Endometrial microvascular endothelial cells (primary cell): Measurements from ENCODE around the gene FCER1G. TPM values are rescaled to one million over a fixed set of nuclear protein-coding genes. Genes with fewer than 3 reads are reported as not detected.
"Not testable (repeated sequence)": the region's sequence is repeated elsewhere in the genome, so short reads cannot be mapped to it uniquely, and the experiment has no call there.

Experiments used
- in situ Hi-C: cut with HindIII; loops from 2 replicates; pipeline ENCODE4 v1.10.0; 2017; ENCODE audit warnings: low sequenced_read_pairs, low pct_unique_long_range_greater_than_20kb; ENCODE audit errors: inconsistent ontology term
- total RNA-seq: library from RNA; depleted of rRNA; stranded (reverse); fragments of >200 nt; gene quantifications from one replicate; pipeline ENCODE4 v1.2.3, GENCODE V29; 2015; ENCODE audit errors: inconsistent ontology term

FCER1G gene
- total RNA-seq, 1 donor from 2014 or later, result not detected

- in situ Hi-C loops, result loop anchor here (25.0 kb wide), 1 partner anchor 138 kb away; the partner anchor contains the start of gene CFAP126
These were observed 9.0 kb downstream of the FCER1G start for GRCh38 chr1:161223805-161224694.

DNA sequence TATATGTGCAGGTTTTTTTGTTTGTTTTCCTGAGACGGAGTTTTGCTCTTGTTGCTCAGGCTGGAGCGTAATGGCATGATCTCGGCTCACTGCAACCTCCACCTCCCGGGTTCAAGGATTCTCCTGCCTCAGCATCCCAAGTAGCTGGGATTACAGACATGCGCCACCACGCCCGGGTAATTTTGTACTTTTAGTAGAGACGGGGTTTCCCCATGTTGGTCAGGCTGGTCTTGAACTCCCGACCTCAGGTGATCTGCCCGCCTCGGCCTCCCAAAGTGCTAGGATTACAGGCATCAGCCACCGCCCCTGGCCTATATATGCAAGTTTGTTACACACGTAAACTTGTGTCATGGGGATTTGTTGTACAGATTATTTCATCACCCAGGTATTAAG, 9.6 kb downstream of the FCER1G start:
- in situ Hi-C loops, result loop anchor here (25.0 kb wide), 1 partner anchor 138 kb away; the partner anchor contains the start of gene CFAP126

GRCh38 chr1:161225178-161225533, 10.1 kb downstream of the FCER1G start:
- in situ Hi-C loops, result no loop called here

- in situ Hi-C loops, result no loop called here
These were observed 10.6 kb downstream of the FCER1G start, which contains the start of gene TOMM40L for GRCh38 chr1:161225534-161226319. Gene TOMM40L, plus strand, starts transcription at chr1:161226060. Its CDS starts 430 bp downstream, at chr1:161226490.

GRCh38 chr1:161226320-161226711, 11.2 kb downstream of the FCER1G start:
- in situ Hi-C loops, result no loop called here

DNA sequence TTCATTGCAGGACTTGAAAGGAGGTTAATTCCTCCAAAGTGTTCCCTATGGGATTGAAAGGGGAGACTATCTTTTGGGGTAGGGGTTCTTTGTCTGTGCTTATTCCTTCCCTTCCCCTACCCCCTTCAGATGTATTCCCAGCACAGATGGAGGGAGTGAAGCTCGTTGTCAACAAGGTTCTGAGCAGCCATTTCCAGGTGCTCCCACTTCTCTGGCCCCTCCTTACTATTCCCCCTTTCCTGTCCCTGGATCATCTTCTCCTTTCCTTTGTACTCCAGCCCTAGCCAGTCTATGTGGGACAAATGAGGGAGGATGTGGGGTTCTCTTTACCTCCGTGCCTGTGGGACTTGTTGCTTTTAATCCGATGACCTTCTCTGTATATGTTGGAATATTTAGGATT, 11.7 kb downstream of the FCER1G start:
- in situ Hi-C loops, result no loop called here

- in situ Hi-C loops, result no loop called here
These were observed 12.2 kb downstream of the FCER1G start for GRCh38 chr1:161227196-161227871.

DNA sequence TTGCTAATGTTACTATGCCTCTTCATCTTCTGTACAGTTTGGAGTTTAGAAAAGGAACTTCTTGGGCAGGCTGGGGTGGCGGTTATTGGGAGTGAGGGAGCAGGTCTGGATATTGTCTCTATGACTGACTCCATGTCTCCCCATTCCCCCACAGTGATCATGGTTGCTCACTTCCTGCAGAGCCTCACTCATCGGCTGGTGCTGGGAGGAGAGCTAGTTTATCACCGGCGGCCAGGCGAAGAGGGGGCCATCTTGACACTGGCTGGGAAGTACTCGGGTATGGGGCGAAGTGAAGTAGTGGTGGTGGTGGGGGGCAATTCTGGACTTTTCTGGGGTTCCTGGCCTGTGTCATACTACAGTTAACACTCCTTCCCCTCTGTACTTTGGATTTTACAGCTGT, 12.9 kb downstream of the FCER1G start:
- in situ Hi-C loops, result no loop called here

GRCh38 chr1:161229896-161230295, 14.8 kb downstream of the FCER1G start:
- in situ Hi-C loops, result no loop called here

DNA sequence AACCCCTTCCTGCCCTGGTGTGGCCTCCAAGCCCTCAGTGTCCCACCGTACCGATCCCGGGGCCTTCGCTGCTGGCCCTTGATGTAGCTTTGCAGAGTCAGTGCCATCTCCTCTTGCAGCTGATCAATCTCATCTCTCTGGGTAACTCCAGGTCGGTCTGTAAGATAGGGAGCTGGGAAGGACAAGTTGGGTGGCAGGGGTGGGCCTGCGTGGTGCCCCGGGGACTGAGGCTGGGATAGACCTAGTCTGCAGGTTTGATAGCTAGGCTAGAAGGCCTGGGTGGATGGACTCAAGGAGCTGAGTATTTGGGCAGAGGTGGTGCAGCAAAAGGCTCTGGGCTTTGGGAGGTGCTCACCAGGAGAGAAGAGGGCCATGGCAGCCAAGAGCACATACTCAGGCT, 15.7 kb downstream of the FCER1G start:
- in situ Hi-C loops, result no loop called here

GRCh38 chr1:161233102-161233501, 18.0 kb downstream of the FCER1G start:
- in situ Hi-C loops, result no loop called here

DNA sequence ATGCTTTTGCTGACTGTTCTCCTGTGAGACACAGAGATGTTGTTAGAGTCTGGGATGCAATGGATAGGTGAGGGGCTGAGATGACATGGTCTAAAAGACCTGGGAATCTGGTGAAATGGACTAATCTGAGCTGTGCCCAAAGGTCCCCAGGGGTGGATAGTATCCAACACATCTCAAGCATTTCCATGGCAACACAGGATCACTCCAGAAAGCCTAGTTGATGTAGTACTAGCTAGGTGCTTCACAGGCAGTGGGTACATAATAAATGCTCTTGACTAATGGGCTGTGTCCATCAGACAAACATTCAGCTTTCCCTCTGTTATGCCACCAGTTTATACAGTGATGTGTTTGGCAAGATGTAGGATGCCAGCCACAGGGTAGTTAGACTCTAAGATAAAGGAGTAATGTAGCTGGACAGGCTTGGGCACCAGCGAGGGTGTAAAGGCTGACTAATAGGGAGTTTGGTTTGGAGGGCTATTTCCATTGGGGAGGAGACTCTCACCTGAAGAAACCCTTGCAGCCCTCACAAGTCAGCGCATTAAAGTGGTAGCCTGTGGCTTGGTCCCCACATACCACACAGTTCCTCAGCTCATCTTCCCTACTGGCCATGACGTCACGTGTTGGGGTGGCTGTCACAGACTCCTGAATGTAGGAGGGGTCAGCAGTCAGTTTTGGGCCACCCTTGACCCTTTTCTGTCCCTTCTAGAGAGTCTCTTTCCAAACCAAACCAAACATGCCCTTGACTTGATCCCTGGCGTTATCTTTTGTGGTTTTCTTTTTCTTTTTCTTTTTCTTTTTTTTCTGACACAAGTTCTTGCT, 21.1 kb downstream of the FCER1G start:
- in situ Hi-C loops, result no loop called here

DNA sequence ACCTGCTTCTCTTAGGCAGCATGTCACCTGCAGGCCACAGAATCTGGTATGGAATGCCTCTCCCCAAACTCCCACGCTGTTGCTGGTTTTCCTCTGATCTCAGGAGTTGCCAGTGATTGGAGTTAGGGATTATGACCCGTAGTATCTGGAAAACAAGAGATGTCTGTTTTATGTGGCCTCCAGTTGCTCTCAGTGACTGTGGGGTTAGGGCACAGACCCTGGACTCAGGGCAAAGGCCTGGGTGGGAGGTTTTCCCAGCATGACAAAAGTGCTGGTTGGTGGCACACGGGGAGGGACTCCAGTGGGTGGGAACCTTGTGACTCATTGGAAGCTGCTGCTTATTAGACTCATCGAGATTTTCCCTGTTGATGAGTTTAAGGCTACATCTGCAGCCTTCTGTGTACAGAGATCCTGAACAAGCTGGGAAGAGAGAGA, 23.0 kb downstream of the FCER1G start, which contains the start of gene NR1I3:
Gene NR1I3 (minus strand): TSS at position 165 of the 435 bp plus-strand sequence. CDS start 1,638 bp downstream, outside the sequence.
- in situ Hi-C loops, result no loop called here

DNA sequence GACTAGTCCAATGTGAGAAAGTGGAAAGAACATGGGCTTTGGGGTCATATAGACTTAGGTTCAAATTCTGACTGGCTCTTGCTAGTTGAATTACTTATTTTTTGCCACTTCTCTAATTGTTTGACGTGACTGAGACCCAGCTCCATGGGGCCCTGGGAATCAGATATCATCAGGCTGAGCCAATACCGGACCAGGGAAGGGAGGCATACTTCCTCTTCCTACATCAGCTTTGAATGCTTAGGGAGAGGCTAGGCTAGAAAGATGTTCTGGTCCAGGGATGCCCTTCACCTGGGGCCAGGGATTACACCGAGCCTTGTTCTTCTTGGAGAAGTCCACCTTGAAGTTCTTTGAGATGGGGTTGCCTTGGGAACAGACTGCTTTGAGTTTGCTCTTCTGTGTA, 26.6 kb downstream of the FCER1G start:
- in situ Hi-C loops, result no loop called here

GRCh38 chr1:161242313-161242712, 27.2 kb downstream of the FCER1G start:
- in situ Hi-C loops, result no loop called here

- in situ Hi-C loops, result no loop called here
These were observed 29.8 kb downstream of the FCER1G start for GRCh38 chr1:161244888-161245287.

GRCh38 chr1:161250100-161250499, 35.0 kb downstream of the FCER1G start:
- in situ Hi-C loops, result not testable (repeated sequence)

DNA sequence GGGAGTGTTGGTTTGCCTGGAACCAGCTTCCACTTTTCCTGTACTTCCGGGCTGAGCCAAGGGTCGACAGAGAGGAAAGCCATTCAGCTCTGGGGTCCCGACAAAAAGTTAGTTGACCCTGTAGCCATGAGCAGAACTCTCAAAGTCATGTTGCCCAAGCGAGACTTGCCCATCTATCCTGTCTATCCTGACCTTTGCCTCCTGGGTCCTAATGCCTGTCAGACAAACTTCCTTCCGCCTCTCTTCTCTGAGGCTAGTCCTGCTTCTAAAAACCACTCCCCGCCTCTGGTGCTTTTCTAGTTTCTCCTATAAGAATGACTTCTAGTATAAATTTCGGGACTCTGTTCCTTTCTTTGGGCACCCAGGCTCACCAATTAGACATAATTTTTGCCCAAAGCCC, 35.7 kb downstream of the FCER1G start:
- in situ Hi-C loops, result no loop called here
